Measurements from ENCODE around the gene NDNF. TPM values are rescaled to one million over a fixed set of nuclear protein-coding genes. Genes with fewer than 3 reads are reported as not detected.

The NDNF gene
- total and polyA plus RNA-seq, 12 donors = 2.8 to 17.9 (median 6.4) TPM

DNA sequence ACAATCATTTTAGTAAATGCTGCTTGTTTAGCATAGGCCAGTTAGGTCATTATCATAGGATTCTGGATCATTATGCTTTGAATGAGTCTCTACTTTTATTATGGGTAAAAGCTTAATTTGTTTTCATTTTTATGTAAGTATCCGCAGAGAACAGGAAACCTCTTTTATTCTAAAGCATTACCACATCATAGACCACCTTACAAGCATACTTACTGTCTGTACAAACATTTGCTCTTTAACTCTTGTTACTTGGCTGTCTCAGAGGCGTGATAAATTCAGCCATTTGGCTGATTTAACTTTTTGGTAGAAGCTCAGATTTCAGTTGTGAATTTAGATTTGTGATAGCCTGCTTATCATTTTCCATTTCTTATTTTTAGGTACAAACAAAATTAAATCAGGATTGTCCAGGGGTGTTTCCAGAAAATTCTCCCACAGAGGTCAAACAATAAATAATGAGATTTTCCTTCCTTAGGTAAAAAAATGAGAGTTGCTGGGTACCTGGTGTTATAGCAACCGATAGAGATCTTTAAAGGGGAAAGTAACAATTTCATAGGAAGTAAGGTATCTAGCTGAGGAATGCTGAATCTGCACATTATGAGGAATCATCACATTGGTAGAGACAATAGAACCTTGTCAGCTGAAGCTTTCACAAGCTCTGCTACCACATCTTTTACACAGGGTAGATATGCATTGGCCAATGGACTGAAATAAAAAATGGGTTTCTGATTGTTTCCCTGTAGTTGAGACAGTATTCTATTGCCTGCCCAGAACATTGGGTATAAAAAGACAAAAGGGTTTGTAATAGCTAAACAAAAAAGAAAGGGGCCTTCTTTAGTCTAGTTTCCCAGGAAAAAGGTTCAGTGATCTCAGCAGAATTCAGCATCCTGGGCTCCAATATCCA lies 62.5 kb downstream of the NDNF start:
- DNase-seq (no peak), ATAC-seq (no peak)
- H3K27me3 ChIP-seq = no peaks in the 10 kb centered on the region
- H3K27ac ChIP-seq = no peak overlapping the region
- TF ChIP-seq, protein P1, sequence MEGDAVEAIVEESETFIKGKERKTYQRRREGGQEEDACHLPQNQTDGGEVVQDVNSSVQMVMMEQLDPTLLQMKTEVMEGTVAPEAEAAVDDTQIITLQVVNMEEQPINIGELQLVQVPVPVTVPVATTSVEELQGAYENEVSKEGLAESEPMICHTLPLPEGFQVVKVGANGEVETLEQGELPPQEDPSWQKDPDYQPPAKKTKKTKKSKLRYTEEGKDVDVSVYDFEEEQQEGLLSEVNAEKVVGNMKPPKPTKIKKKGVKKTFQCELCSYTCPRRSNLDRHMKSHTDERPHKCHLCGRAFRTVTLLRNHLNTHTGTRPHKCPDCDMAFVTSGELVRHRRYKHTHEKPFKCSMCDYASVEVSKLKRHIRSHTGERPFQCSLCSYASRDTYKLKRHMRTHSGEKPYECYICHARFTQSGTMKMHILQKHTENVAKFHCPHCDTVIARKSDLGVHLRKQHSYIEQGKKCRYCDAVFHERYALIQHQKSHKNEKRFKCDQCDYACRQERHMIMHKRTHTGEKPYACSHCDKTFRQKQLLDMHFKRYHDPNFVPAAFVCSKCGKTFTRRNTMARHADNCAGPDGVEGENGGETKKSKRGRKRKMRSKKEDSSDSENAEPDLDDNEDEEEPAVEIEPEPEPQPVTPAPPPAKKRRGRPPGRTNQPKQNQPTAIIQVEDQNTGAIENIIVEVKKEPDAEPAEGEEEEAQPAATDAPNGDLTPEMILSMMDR (IDR thresholded peaks at IDR 0.05) = no peak
- H3K4me3 ChIP-seq = no peak overlapping the region
- H3K9me3 ChIP-seq = no peaks in the 10 kb centered on the region
- no peaks in the 10 kb centered on the region for H3K36me3 ChIP-seq
- intact Hi-C loops (cut with DNase I) = no loop called here
- peaks cover 0 to 6% (median 0%) of the 10 kb centered on the region in 9 donors for H3K4me1 ChIP-seq
- 77 to 83% methylated on average over 3 of the region's 3 CpGs for WGBS, 2 donors

DNA sequence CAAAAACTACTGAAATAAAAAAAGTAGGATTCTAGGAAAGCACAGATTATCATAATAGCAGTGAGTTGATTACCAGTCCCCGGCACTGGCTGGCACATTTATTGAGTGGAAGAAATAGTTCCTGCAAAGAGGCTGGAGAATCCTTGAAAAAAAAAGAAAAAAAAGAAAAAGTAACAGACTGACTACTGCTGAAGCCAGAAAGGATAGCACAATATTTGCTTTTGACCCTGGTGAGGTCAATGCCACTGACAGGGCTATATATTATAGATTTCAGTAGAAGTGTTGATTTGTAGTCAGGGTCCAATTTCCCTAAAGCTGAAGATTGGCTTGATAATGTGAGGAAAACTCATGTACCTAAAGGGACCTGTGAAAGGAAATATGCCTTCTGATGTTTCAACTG lies 64.7 kb downstream of the NDNF start:
- H3K9me3 ChIP-seq = no peaks in the 10 kb centered on the region
- H3K4me3 ChIP-seq = no peak overlapping the region
- no peak overlapping the region for H3K27ac ChIP-seq
- intact Hi-C loops (cut with DNase I) = no loop called here
- H3K27me3 ChIP-seq = no peaks in the 10 kb centered on the region
- 0% methylated on average over 1 of the region's 1 CpG for whole genome bisulfite sequencing, 2 donors
- TF ChIP-seq, protein P1 (IDR thresholded peaks at IDR 0.05) = no peak
- DNase-seq = no peak
- ATAC-seq = no peak
- no peaks in the 10 kb centered on the region for H3K36me3 ChIP-seq
- no peaks in the 10 kb centered on the region for H3K4me1 ChIP-seq

DNA sequence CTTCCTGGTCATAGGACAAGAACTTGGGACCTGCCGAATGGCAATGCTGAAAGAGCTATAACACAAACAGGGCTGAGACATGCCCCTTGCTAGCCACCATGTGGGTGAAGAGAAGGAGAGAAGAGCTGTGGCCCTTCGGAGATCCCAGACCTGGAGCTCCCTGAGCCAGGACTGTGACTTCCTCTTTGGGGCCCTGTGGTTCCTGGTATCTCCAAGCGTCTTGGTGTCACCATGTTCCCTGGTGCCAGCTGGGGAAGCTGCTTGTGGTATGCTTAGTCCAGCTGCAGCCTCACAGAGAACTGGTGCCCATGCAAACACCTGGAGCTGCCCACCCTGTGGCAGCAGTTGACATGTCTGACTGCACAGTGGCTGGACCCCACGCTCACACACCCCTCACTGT lies 68.5 kb downstream of the NDNF start:
- no peak overlapping the region for H3K27ac ChIP-seq
- no peaks in the 10 kb centered on the region for H3K4me1 ChIP-seq
- no peaks in the 10 kb centered on the region for H3K36me3 ChIP-seq
- no peak overlapping the region for H3K4me3 ChIP-seq
- 94 to 98% methylated on average over 4 of the region's 4 CpGs for WGBS, 2 donors
- intact Hi-C loops (cut with DNase I) = no loop called here
- no peaks in the 10 kb centered on the region for H3K9me3 ChIP-seq
- TF ChIP-seq, protein P1 (IDR thresholded peaks at IDR 0.05) = no peak
- ATAC-seq = no peak
- no peak for DNase-seq
- no peaks in the 10 kb centered on the region for H3K27me3 ChIP-seq

DNA sequence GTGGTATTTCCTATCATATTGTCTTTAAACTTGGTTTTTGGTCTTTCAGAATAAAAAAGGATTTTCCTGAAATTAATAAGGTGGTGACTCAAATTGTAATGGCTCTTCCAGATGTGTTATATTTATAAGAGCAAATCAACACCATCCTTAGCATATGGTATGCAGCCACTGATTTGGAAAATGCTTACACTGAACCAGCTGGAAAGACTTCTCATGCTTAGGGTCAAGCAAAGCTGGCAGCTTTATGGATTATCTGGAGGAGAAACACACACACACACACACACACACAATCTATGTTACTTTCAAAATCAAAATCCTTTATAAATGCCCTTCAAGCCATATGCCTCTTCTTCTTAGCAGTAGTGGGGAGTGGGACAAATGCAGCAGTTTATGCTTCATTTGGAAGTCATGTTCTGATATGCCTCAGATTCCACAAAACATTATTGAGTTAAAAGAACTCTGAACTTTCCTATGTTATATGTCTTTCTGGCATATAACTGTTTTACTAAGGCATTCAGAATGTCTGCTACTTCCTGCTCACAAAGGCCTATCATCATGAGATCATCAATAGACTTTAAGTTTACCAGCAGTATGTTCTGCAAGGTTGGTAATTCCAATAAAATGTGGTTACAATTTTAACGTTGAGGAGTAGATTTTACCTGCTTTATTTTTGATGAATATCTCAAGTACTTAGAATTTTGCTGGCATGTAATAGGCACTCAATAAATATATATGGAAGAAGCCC lies 76.9 kb downstream of the NDNF start:
- Histone ChIP-seq H3K36me3 (no peaks in the 10 kb centered on the region), H3K27me3 (no peaks in the 10 kb centered on the region), H3K27ac (no peak overlapping the region), H3K4me3 (no peak overlapping the region), H3K9me3 (peaks cover 0 to 4% (median 0%) of the 10 kb centered on the region in 11 donors), H3K4me1 (no peaks in the 10 kb centered on the region)
- intact Hi-C loops (cut with DNase I) = no loop called here
- DNase-seq = no peak
- WGBS, 2 donors = 87 to 97% methylated on average over 1 of the region's 1 CpG
- TF ChIP-seq, protein P1 (IDR thresholded peaks at IDR 0.05) = no peak
- ATAC-seq = no peak

All from heart right ventricle (tissue), 16 donors.